Stomach (tissue), 9 donors: ENCODE results near the gene GTF3C2. TPM values are rescaled to one million over a fixed set of nuclear protein-coding genes. Genes with fewer than 3 reads are reported as not detected.
A peak's percentile ranks its signal among the peaks of the same experiment; 100 is the strongest.

ENCODE experiments used
- DNase-seq, 2 donors: peaks; one replicate each; pipeline versions ENCODE4 v3.0.0 to v3.0.0-alpha.2; 2013 to 2019
- H3K27ac ChIP-seq, 5 donors: fragments of 200-600 bp in 4 of 5; sonication (generic) in 4 of 5; one replicate each; pipeline ENCODE4 v1.5.1; 2013 to 2019; ENCODE audit warnings: mild to moderate bottlenecking in 1 of 5, moderate library complexity in 1 of 5
- H3K27me3 ChIP-seq, 3 donors: fragments of 200-600 bp; sonication (generic); one replicate each; pipeline ENCODE4 v1.5.1; 2017 to 2019; ENCODE audit warnings: mixed run types in 1 of 3
- H3K36me3 ChIP-seq, 4 donors: fragments of 200-600 bp; sonication (generic); 1 replicate in 3 of 4; 2 replicates in 1 of 4; pipeline ENCODE4 v1.5.1; 2016 to 2019
- H3K4me1 ChIP-seq, 4 donors: fragments of 200-600 bp; sonication (generic); one replicate each; pipeline ENCODE4 v1.5.1; 2016 to 2019
- H3K4me3 ChIP-seq, 4 donors: fragments of 200-600 bp; sonication (generic) in 3 of 4; one replicate each; pipeline ENCODE4 v1.5.1; 2016 to 2019; ENCODE audit warnings: mild to moderate bottlenecking in 1 of 4
- H3K9me3 ChIP-seq, 4 donors: fragments of 200-600 bp; sonication (generic); one replicate each; pipeline ENCODE4 v1.5.1; 2016 to 2019
- CTCF ChIP-seq, 7 experiments: fragments of 450-650 bp in 4 of 7; fragments of 200-600 bp in 3 of 7; sonication (generic) in 3 of 7; IDR thresholded peaks; one replicate each; pipeline ENCODE4 v1.5.1; 2016 to 2019; ENCODE audit warnings: antibody characterized with exemption in 7 of 7, control low read depth in 2 of 7, mild to moderate bottlenecking in 1 of 7
- EP300 ChIP-seq: sonication (generic); formaldehyde crosslinking; IDR thresholded peaks from one replicate; pipeline ENCODE4 v1.6.1; 2017; ENCODE audit warnings: antibody characterized with exemption
- POLR2A ChIP-seq, 4 donors: fragments of 450-650 bp; IDR thresholded peaks; one replicate each; pipeline ENCODE4 v1.6.1; 2016; ENCODE audit warnings: antibody characterized with exemption in 4 of 4, control low read depth in 2 of 4, mild to moderate bottlenecking in 1 of 4, moderate library complexity in 1 of 4
- POLR2AphosphoS5 ChIP-seq, 3 donors: sonication (generic); formaldehyde crosslinking; IDR thresholded peaks; one replicate each; pipeline ENCODE4 v1.6.1; 2016; ENCODE audit warnings: antibody characterized with exemption in 3 of 3
- WGBS, 5 donors: extraction: QIAGEN DNeasy Blood & Tissue Kit in 3 of 5; methylation state at CpG; one replicate each; pipeline versions ENCODE4 v1.1.5 to v1.1.7; 2013 to 2018; 5-methylcytosine and 5-hydroxymethylcytosine counted together
- intact Hi-C: fragments of 100-400 bp; cut with DNase I; formaldehyde crosslinking; loops from one replicate; pipeline ENCODE4 v1.15.1; 2023; ENCODE audit warnings: low total_unique reads
- polyA plus RNA-seq, 3 donors: library from polyadenylated mRNA; stranded (reverse); fragments of 200-250 nt; gene quantifications; one replicate each; pipeline ENCODE4 v1.2.3, GENCODE V29; 2013
- total RNA-seq, 5 donors: library from RNA; depleted of rRNA; stranded (reverse); fragments of >200 nt; gene quantifications; one replicate each; pipeline versions ENCODE4 v1.1.0 to v1.2.3, GENCODE V29; 2014 to 2016
- donor health status: healthy with polysubstance abuse.
- donor health status: Bipolar disorder and iron deficiency.
- donor health status: healthy.

GTF3C2 gene
- total and polyA plus RNA-seq, 8 donors = 18.8 to 125 (median 32.9) TPM

- TF ChIP-seq POLR2AphosphoS5 (IDR thresholded peaks at IDR 0.05) = no peak
- TF ChIP-seq POLR2A (IDR thresholded peaks at IDR 0.05) = no peak
- TF ChIP-seq EP300 = no peak
- TF ChIP-seq CTCF (IDR thresholded peaks at IDR 0.05) = no peak
- Histone ChIP-seq H3K27me3 (peaks cover 14 to 21% (median 19%) of the 10 kb centered on the region in 3 donors), H3K9me3 (no peaks in the 10 kb centered on the region), H3K4me1 (peaks cover 13 to 17% (median 14%) of the 10 kb centered on the region in 4 donors), H3K36me3 (peaks cover 7 to 59% (median 53%) of the 10 kb centered on the region in 4 donors), H3K4me3 (no peak overlapping the region), H3K27ac (no peak overlapping the region)
- DNase-seq = no peak
- whole genome bisulfite sequencing, 5 donors = 92 to 100% (median 98%) methylated on average over 3 of the region's 3 CpGs
- intact Hi-C loops = no loop called here
Measured at GRCh38 chr2:27312152-27312551, 44.4 kb downstream of the GTF3C2 start.

- intact Hi-C loops = no loop called here
- H3K4me1 ChIP-seq = peaks cover 22 to 27% (median 25%) of the 10 kb centered on the region in 4 donors
- H3K36me3 ChIP-seq = peaks cover 7 to 42% (median 35%) of the 10 kb centered on the region in 4 donors
- H3K9me3 ChIP-seq = no peaks in the 10 kb centered on the region
- no peak overlapping the region for H3K27ac ChIP-seq
- no peak for DNase-seq
- 69 to 76% (median 73%) methylated on average over 6 of the region's 6 CpGs for WGBS, 5 donors
- H3K4me3 ChIP-seq = no peak overlapping the region
- TF ChIP-seq CTCF (IDR thresholded peaks at IDR 0.05) (no peak), EP300 (no peak), POLR2A (IDR thresholded peaks at IDR 0.05) (no peak), POLR2AphosphoS5 (IDR thresholded peaks at IDR 0.05) (no peak)
- peaks cover 22 to 46% (median 38%) of the 10 kb centered on the region in 3 donors for H3K27me3 ChIP-seq
Measured at GRCh38 chr2:27309651-27310050, 46.9 kb downstream of the GTF3C2 start.

DNA sequence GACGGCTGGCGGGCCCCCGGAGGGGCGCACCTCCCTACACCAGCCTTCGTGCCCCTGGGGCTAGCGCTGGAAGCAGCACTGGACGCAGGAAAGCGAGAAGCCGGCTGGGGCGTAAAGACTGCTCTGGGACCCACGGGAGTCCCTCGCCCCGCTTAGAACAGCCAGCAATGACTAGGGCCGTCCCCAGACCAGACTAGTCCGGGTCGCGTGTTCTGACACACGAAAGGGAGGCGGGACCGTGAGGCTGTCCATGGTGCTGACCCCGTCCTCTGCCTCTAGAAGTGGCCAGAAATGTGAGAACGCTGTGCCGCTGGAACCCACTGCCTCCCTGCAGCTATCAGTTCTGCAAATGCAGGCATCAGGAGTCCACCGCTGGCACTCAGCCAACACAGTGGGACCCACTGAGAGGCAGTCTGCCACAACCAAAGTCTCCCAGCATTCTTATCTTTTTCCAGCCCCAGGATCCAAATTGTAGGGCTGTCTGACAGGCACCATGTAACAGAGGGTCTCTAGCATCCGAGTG lies 48.1 kb downstream of the GTF3C2 start, which contains the start of gene UCN:
UCN (minus strand) TSS at position 87 of the 523 bp plus-strand sequence. CDS start 550 bp downstream, outside the sequence.
- Histone ChIP-seq H3K36me3 (peaks cover 7 to 42% (median 35%) of the 10 kb centered on the region in 4 donors), H3K27ac (no peak within 1 kb of the TSS), H3K27me3 (peaks cover 22 to 52% (median 38%) of the 10 kb centered on the region in 3 donors), H3K4me1 (peaks cover 22 to 27% (median 25%) of the 10 kb centered on the region in 4 donors), H3K9me3 (no peaks in the 10 kb centered on the region), H3K4me3 (peak within 1 kb of the TSS in 1 of 4 donors; percentile 3)
- DNase-seq = peak in 1 of 2 donors; percentile 84
- TF ChIP-seq CTCF (IDR thresholded peaks at IDR 0.05) = no peak
- TF ChIP-seq POLR2AphosphoS5 (IDR thresholded peaks at IDR 0.05) = no peak
- TF ChIP-seq EP300 = no peak
- TF ChIP-seq POLR2A (IDR thresholded peaks at IDR 0.05) = no peak
- intact Hi-C loops = no loop called here
- WGBS, 5 donors = 20 to 34% (median 30%) methylated on average over 15 to 25 of the region's 25 CpGs

DNA sequence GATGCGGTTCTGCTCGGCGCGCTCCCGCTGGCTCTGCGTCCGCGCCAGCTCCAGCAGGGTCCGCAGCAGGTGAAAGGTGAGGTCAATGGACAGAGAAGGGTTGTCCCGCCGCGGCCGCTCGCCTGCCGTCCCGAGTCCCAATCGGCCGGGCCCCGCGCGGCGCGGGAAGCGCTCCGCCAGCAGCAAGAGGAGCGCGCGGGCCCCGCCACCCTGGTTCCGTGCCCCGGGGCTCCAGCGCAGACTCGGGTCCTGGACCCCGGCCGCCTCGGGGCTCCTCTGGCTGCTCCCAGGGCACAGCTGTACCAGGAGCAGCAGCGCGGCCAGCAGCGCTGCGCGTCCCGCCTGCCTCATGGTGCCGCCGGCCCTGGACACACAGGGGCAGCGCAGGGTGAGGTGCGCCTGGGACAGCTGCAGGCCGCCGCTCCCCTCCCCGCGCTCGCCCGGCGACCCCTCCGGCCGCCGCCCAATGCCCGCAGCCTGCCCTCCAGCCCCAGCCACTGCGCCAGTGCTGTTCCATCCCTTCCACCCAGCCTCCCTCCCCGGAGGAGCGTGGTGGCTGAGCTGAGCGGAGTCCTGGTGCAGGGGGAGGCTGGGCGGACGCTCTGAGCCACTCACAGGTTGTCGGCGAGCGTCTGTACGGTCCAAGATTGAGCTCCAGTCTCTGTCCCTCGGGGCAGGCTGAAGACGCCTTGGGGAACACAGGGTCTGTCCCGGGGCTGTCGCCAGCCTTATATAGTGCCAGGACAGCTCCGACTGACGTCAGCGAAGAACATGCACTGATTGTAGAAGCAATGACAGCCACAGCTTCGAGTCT lies 48.8 kb downstream of the GTF3C2 start:
- peaks cover 22 to 52% (median 38%) of the 10 kb centered on the region in 3 donors for H3K27me3 ChIP-seq
- intact Hi-C loops = no loop called here
- H3K36me3 ChIP-seq = peaks cover 7 to 40% (median 35%) of the 10 kb centered on the region in 4 donors
- no peaks in the 10 kb centered on the region for H3K9me3 ChIP-seq
- peak in 1 of 2 donors; percentile 35 for DNase-seq
- H3K4me3 ChIP-seq = peak overlapping the region in 1 of 4 donors; percentile 3
- H3K4me1 ChIP-seq = peaks cover 22 to 33% (median 30%) of the 10 kb centered on the region in 4 donors
- 8 to 15% (median 11%) methylated on average over 14 to 75 of the region's 75 CpGs for WGBS, 5 donors
- H3K27ac ChIP-seq = no peak overlapping the region
- TF ChIP-seq EP300 (no peak), POLR2A (IDR thresholded peaks at IDR 0.05) (no peak), POLR2AphosphoS5 (IDR thresholded peaks at IDR 0.05) (no peak), CTCF (IDR thresholded peaks at IDR 0.05) (no peak)
